NCI-H187 treated with DMSO at 0.1 percent for 48 hours (cell line): ENCODE results near the gene SSR1.
A peak's percentile ranks its signal among the peaks of the same experiment; 100 is the strongest.
"Not testable (repeated sequence)": the region's sequence is repeated elsewhere in the genome, so short reads cannot be mapped to it uniquely, and the experiment has no call there.

Experiments used
- DNase-seq: peaks from one replicate; lab custom pipeline; 2025; lab: John Stamatoyannopoulos, UW

The SSR1 gene

GRCh38 chr6:7312616-7313504 lies at the start of gene SSR1:
Gene SSR1 (minus strand): TSS chr6:7313199. CDS start chr6:7313120, 79 bp downstream.
- peak; percentile 77 for DNase-seq

GRCh38 chr6:7351916-7352315 lies 38.9 kb upstream of the SSR1 start:
- DNase-seq: not testable (repeated sequence)

- DNase-seq: not testable (repeated sequence)
These were observed 37.6 kb upstream of the SSR1 start for GRCh38 chr6:7350591-7350990.

GRCh38 chr6:7347551-7347997 lies 34.6 kb upstream of the SSR1 start:
- DNase-seq: not testable (repeated sequence)

- not testable (repeated sequence) for DNase-seq
These were observed 31.9 kb upstream of the SSR1 start for GRCh38 chr6:7344773-7345450.

GRCh38 chr6:7343546-7344475 lies 30.8 kb upstream of the SSR1 start:
- DNase-seq: no peak

GRCh38 chr6:7341989-7342742 lies 29.2 kb upstream of the SSR1 start:
- DNase-seq: no peak

- no peak for DNase-seq
These were observed 28.3 kb upstream of the SSR1 start for GRCh38 chr6:7341271-7341670.

GRCh38 chr6:7339007-7339732 lies 26.2 kb upstream of the SSR1 start:
- DNase-seq: not testable (repeated sequence)

GRCh38 chr6:7338031-7338430 lies 25.0 kb upstream of the SSR1 start:
- DNase-seq: no peak

- no peak for DNase-seq
These were observed 22.5 kb upstream of the SSR1 start for GRCh38 chr6:7335519-7335918.

GRCh38 chr6:7334685-7335084 lies 21.7 kb upstream of the SSR1 start:
- DNase-seq: no peak

GRCh38 chr6:7332090-7332745 lies 19.2 kb upstream of the SSR1 start:
- DNase-seq: no peak

GRCh38 chr6:7331452-7331851 lies 18.5 kb upstream of the SSR1 start:
- DNase-seq: no peak

GRCh38 chr6:7328243-7328642 lies 15.2 kb upstream of the SSR1 start:
- no peak for DNase-seq

- DNase-seq: no peak
These were observed 12.8 kb upstream of the SSR1 start for GRCh38 chr6:7325750-7326149.

GRCh38 chr6:7324520-7324919 lies 11.5 kb upstream of the SSR1 start:
- no peak for DNase-seq

- DNase-seq: no peak
These were observed 10.1 kb upstream of the SSR1 start for GRCh38 chr6:7323074-7323473.

- not testable (repeated sequence) for DNase-seq
These were observed 8.9 kb upstream of the SSR1 start for GRCh38 chr6:7321866-7322265.

- DNase-seq: not testable (repeated sequence)
These were observed 6.4 kb upstream of the SSR1 start for GRCh38 chr6:7319406-7319805.
